Measurements from ENCODE around the gene RADIL. TPM values are rescaled to one million over a fixed set of nuclear protein-coding genes. Genes with fewer than 3 reads are reported as not detected.

RADIL gene, protein sequence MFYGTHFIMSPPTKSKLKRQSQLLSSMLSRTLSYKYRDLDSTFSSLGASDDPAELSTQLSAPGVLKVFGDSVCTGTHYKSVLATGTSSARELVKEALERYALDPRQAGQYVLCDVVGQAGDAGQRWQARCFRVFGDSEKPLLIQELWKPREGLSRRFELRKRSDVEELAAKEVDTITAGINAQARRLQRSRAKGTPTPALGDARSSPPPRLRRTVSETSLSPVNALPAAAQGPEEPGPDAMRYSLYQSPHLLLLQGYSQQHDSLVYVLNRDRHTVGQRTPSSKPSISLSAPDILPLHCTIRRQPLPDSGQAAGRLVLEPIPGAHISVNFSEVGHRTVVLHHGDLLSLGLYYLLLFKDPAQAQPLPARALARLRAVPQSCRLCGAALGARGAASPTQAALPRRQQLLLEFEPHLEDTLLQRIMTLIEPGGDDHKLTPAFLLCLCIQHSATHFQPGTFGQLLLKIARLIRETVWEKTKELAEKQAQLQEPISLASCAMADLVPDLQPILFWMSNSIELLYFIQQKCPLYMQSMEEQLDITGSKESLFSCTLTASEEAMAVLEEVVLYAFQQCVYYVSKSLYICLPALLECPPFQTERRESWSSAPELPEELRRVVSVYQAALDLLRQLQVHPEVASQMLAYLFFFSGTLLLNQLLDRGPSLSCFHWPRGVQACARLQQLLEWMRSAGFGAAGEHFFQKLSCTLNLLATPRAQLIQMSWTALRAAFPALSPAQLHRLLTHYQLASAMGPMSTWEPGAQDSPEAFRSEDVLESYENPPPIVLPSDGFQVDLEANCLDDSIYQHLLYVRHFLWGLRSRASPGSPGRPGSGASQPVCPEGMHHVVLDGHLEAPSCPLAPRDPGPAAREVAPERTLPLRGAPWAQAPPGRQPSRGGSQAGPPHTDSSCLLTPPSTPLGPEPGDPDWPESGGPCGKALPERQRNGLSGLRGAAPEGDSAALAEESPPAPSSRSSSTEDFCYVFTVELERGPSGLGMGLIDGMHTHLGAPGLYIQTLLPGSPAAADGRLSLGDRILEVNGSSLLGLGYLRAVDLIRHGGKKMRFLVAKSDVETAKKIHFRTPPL
- total RNA-seq = 0.50 and 1.1 TPM in 2 replicates

DNA sequence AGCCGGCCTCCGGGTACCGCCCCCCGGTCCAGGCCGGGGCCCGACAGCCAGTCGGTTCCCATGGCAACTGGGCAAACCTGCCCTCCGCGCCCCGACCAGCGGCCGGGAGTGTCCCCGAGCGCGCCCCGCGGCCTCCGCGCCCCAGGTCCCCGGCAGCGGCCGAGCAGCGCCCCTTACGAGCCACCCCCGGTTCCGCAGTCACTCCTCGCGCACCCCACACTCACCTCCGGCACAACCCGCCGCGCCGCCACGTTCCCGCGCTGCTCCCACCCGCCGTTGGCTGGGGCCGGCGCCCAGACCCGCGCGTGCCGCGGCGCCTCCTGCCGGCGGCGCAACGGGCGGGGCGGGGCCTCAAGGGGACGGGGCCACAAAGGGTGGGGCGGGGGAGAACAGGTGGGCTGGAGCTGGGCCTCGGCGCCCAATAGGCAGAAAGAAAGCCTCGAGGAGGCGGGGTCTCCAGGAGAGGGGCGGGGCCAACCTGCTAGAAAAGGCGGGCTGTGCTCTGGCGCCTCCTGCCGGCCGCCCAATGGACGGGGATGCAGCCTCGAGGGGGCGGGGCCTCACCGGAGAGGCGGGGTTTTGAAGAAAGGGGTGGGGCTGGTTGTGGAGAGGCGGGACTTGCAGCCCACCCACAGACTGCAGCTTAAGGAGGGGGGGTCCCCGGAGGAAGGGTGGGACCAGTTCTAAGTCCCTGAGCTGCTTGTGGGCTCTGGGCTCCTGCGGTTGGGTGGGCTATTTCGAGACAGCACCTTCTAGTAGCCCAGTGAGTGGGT is at the start of gene RADIL:
Gene RADIL, minus strand, starts transcription at position 345 of the 773 bp plus-strand sequence. CDS start 5,577 bp downstream, outside the sequence.

GRCh38 chr7:4861673-4862072 is 21.8 kb downstream of the RADIL start, which contains the start of gene PAPOLB:
PAPOLB (minus strand) TSS chr7:4862030; CDS start chr7:4861810, 220 bp downstream.

GRCh38 chr7:4775250-4775847 is 108.2 kb downstream of the RADIL start, which contains the start of gene AP5Z1:
AP5Z1 (plus strand) TSS chr7:4775623; CDS start chr7:4775716, 93 bp downstream.

Other genes starting within 250 kb of the RADIL start
- 33.6 and 38.5 TPM in 2 replicates for gene FOXK1, start 201.4 kb downstream of the RADIL start, total RNA-seq
- gene AP5Z1, start 108.1 kb downstream of the RADIL start, total RNA-seq = 34.8 and 44.1 TPM in 2 replicates
- 0.11 and 0.12 TPM in 2 replicates for gene PAPOLB, start 21.7 kb downstream of the RADIL start, total RNA-seq
- gene MMD2, start 75.5 kb upstream of the RADIL start, total RNA-seq = not detected in 2 replicates
- 7.7 and 9.0 TPM in 2 replicates for gene RBAK, start 162.1 kb upstream of the RADIL start, total RNA-seq

Data from uterine smooth muscle cell (primary cell).